ENCODE measurements around the gene GNB1L. TPM values are rescaled to one million over a fixed set of nuclear protein-coding genes. Genes with fewer than 3 reads are reported as not detected.
A peak's percentile ranks its signal among the peaks of the same experiment; 100 is the strongest.

GNB1L gene
- total and polyA plus RNA-seq, 9 of the 15 experiments (the other 6 are each of a cell fraction or from before 2014, with no cell fraction given): 0.56 to 50.5 (median 10.2) TPM

- TF ChIP-seq PCBP2 (IDR thresholded peaks at IDR 0.05; ENCODE audit: low read depth, low read length, poor library complexity, severe bottlenecking) (no peak), CLOCK (CRISPR knock-in tag; IDR thresholded peaks at IDR 0.05; ENCODE audit: borderline replicate concordance) (no peak), ZHX1 (conservative IDR thresholded peaks at IDR 0.05; ENCODE audit: low read length) (no peak; the same call in 1 of the 2 replicates), NFYB (IDR thresholded peaks at IDR 0.05; ENCODE audit: extremely low read depth, insufficient read length) (no peak), ELF2 (CRISPR knock-in tag; IDR thresholded peaks at IDR 0.05) (no peak), ZNF140 (CRISPR knock-in tag; IDR thresholded peaks at IDR 0.05) (no peak), CREM (IDR thresholded peaks at IDR 0.05; ENCODE audit: low read depth) (peak; percentile 79), ZFP30 (CRISPR knock-in tag; IDR thresholded peaks at IDR 0.05; ENCODE audit: borderline replicate concordance) (no peak), SIN3B (IDR thresholded peaks at IDR 0.05; ENCODE audit: low read depth) (peak; percentile 56; the same call in 1 of the 2 replicates), RBM39 (optimal IDR thresholded peaks at IDR 0.05; ENCODE audit: low read depth, low read length) (no peak), STAT6 (CRISPR knock-in tag; IDR thresholded peaks at IDR 0.05) (peak; percentile 98), PHB (CRISPR knock-in tag; IDR thresholded peaks at IDR 0.05) (no peak), NFRKB (IDR thresholded peaks at IDR 0.05; ENCODE audit: low read depth) (no peak), RBBP5 (IDR thresholded peaks at IDR 0.05; ENCODE audit: borderline replicate concordance, insufficient read depth, low read length, poor library complexity, severe bottlenecking) (peak; percentile 91), PBX2 (CRISPR knock-in tag; IDR thresholded peaks at IDR 0.05; ENCODE audit: low read depth) (0 out of 2 replicates have a peak, but pooled peaks have one; percentile 17), PBX2 (tag; conservative IDR thresholded peaks at IDR 0.05; ENCODE audit: low read depth) (no peak)
These were observed 98.2 kb downstream of the GNB1L start (continued) for GRCh38 chr22:19756288-19757128.
